NCI-H526 (cell line): ENCODE results near the gene TGFBI.
"Not testable (repeated sequence)": the region's sequence is repeated elsewhere in the genome, so short reads cannot be mapped to it uniquely, and the experiment has no call there.

Experiments
- DNase-seq, 2 experiments: peaks; one replicate each; lab custom pipeline; 2025; lab: John Stamatoyannopoulos, UW

The TGFBI gene

DNA sequence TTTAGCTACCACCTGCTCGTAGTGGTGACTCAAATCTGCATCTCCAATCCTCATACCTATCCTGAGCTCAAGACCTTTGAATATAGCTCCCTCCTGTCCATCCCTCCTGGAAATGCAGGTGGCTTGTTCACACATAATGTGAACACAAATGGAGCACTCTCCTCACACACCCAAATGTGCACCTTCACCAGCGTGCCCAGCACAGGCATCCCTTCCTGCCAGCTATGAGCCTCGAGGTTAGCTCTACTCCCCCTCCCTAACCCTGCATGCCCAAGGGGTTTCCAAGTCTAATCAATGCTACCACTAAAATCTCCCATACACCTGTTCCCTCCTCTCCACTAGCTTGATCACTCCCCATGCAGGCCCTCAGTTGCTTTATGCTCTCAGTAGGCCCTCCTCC lies 2.2 kb upstream of the TGFBI start:
- no peak for DNase-seq

DNA sequence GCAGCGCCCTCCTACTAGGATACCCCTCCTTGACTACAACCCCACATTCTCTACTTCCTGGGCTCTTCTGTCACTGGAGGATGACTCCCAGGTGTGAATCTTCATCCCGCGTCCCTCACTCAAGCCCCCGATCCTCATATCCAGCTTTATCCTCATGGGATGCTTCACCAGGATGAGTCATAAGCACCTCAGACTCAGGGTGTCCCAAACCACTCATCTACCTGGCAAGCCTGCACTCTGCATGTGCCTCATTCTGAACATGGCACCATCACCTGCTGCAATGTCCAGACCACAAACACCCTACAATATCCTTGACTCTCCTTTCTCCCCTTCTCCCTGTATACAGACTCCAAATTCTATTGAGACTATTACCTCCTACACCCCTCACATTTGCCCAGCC lies 1.5 kb upstream of the TGFBI start:
- DNase-seq, result no peak

DNA sequence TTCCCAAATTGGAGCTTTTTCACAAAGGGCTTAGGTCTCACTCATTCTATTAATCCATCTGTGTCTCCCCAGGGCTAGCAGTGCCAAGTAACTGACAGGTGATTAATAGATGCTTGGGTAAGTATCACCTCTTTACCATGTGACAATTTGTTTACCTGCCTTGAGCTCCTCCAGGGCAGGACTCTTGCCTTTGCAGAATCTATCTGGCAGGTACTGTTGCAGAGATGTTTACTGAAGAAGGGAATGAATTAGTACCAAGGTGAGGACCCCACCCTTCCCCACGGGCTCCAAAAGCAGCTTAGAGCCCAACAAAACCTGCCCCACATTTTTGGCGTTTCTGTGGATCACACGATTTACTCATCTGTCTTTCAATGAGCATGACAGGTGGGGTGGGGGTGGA lies 698 bp upstream of the TGFBI start:
- DNase-seq, result no peak

- DNase-seq, result no peak
Measured at GRCh38 chr5:136030252-136030651, 1.5 kb downstream of the TGFBI start.

DNA sequence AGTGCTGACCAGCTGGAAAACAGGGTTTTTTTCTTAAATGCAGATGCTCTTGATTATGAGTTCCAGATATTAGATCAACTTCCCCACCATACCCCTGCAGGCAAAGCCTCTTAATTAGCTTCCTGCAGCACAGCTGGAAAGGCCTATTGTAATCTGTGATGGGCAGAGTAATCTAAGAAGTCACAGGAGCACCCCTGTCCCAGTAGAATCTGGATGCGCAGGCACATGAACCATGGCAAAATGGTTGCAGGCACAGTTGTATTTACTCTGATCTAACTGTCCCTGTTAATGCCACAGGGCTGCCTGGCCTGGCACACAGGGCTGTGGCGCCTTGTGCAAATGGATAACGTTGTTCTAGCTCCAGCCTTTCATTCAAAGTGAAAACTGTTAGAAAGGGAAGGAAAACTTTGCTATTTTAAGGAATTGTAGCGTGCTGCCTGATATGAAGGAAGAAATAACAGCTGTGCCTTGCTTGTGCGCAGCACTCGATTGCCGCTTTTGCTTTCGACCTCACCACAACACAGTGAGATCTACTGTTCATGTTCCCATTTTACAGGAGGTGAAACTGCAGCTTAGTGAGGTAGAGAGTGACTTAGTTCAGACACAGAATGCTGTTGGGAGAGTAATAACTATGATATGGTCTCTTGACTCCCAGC lies 2.3 kb downstream of the TGFBI start:
- no peak for DNase-seq

DNA sequence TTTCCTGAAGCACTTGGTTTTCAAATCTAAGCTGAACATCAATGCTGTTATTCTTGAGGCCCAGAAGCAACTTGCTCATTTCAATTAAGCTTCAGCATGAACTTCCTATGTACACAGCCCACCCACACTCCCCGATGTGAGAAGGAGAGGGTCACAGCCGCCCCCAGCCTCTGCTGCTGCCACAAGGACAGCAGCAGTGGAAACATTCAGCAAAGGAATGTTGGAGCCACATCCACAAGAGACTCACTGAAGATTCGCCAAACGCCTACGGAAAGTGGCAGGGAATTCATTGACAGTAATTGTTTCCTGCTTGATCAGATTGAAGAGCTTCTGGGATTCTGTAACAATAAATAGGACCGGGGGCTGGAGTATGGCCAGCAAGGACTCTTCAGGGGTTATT lies 2.9 kb downstream of the TGFBI start:
- no peak for DNase-seq

DNA sequence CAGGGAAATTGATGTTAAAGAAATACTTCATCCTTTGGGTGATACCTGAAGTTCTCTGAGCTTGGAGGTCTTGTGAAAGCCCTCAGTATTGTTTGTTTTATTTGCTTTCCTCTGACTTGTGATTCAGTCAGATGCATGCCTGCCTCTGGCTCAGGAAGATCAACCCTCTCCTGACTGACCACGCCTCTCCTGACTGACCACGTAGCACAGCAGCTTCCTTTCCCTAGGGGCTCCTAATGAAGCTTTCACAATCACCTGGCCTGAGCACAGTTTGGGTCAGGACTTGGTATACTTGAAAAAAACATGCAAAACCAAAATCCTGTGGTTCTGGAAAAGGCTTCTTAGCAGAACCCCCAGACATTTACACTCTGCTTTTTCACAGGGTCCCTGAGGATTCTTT lies 3.8 kb downstream of the TGFBI start:
- no peak for DNase-seq

DNA sequence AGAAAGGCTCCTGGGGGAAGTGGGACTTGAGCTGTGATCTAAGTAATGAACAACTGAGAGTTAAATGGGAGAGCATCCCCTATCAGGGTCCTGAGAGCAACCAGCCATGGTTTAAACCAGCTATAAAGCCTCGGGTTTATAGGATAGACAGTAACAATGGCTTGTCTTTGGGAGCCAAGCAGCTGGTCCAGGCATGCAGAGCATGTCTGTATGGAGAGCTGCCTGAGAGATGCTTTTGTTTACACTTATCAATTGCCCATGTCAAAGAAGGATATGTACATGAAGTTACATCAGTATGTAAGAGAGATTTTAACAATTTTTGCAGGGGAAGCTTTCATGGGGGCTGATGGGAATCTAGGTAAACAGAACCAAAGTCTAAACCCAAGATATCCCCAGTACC lies 4.4 kb downstream of the TGFBI start:
- DNase-seq, result no peak

GRCh38 chr5:136033848-136034247 lies 5.1 kb downstream of the TGFBI start:
- no peak for DNase-seq

DNA sequence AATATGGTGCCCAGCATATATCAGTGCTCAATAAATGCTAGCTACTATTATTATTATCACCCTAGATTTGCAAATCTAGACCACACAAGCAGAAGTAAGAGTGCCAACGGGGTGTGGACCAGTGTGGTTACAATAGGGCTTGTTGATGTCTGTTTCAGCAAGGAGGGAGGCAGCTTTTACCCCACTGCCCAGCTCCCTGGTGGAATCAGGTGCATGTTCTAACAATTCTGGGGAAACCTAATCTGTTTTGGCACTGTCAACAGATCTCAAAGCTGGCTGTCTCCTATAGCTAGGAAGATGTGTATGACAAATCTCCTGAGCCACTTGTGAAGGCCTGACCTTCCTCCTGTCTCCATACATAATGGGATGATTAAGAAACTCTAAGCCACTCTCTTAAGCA lies 5.7 kb downstream of the TGFBI start:
- DNase-seq, result no peak

GRCh38 chr5:136034984-136035383 lies 6.2 kb downstream of the TGFBI start:
- DNase-seq, result no peak

GRCh38 chr5:136035837-136036236 lies 7.0 kb downstream of the TGFBI start:
- no peak for DNase-seq

DNA sequence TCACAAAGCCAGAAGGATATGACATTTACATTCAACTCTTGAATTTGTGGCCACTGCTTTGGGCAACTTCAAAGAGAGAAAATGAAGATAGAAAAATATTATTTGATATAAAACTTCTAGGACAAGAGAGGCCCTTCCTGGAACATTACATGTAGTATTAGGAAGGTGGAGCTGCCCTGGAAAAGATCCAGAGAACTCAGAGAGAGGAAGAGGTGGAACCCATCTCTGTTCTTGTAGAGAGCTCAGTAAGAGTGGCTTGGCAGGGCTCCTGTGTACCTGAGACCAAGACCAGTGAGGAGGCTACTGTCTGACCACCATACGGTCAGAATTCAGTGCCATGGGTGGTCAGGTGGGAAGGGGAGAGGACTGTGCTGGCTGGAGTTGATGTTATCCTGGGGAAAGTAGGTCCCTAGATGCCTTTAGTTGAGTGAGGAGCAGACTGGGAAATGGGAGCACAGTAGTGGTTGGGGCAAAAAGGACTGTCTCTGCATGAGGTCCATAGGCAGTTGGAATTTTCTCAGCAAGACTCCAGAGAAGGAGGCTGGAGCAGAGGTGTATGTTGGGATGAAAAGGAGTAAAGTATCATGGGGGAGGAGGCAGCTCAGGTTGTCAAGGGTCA lies 7.6 kb downstream of the TGFBI start:
- no peak for DNase-seq

- DNase-seq, result no peak
Measured at GRCh38 chr5:136037001-136037705, 8.4 kb downstream of the TGFBI start.

DNA sequence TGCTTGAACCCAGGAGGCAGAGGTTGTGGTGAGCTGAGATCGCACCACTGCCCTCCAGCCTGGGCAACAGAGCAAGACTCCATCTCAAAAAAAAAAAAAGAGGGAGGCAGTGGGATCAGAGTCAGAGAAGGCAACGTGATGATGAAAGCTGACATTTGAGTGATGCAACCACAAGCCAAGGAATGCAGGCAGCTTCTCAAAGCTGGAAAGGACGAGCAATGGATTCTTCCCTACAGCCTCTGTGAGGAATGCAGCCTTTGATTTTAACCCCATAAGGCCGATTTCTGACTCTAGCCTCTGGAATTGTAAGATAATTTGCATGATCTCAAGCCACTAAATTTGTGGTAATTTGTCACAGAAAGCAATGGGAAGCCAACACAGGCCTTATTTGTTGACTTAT lies 9.8 kb downstream of the TGFBI start:
- no peak for DNase-seq

DNA sequence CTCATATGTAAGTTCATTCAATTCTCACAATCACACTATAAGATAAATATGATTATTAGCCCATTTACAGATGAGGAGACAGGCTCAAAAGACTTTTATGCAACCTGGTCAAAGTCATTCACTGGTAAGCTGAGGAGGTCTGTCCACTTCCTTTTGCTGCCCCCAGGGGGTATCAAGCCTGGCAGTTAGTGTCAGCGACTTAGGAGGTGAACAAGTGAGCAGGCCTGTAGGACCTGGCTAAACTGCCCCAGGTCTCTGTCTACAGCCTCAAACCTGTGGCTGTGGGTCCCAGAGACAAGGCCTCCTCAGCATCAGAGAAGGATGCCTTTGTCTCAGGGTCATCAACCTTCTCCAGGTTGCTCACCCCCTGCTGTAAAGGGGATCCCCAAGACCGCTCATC lies 10.4 kb downstream of the TGFBI start:
- no peak for DNase-seq

DNA sequence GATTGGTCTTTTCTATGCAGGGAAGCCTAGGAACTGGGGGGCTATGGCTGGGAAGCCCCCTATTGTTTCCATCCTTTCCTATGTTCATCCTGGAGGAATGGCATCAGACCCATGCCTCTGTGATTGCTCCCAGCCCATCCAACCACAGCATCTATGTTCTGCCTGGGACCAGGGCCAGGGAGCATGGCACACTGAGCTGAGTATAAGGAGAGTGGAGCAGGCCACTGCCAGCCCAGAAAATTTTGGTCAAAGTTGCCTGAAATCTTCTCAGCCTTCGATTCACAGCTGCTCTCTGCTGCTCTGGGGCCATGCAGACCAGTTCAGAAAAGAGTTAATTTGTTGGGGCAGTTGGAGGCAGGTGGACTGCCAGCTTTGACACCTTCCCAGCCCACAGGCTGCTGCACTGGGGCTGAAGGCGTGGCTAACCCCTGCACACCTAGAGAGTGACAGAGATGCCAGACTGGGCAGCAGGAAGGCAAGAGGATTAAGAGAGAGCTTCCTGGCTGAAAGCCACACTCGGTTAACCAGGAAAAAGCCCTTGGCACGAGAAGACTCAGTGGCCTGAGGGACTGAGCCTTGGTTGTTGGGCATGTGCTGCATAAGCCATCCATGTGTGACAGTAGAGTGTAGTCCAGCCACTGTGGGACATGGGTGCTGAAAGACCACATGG lies 12.1 kb downstream of the TGFBI start:
- no peak for DNase-seq

- no peak for DNase-seq
Measured at GRCh38 chr5:136042156-136042555, 13.4 kb downstream of the TGFBI start.

- no peak for DNase-seq
Measured at GRCh38 chr5:136042665-136043121, 13.9 kb downstream of the TGFBI start.

GRCh38 chr5:136043551-136043950 lies 14.8 kb downstream of the TGFBI start:
- no peak for DNase-seq

GRCh38 chr5:136043968-136044610 lies 15.3 kb downstream of the TGFBI start:
- DNase-seq, result no peak

- DNase-seq, result not testable (repeated sequence)
Measured at GRCh38 chr5:136045026-136045425, 16.2 kb downstream of the TGFBI start.
